ENCODE results near the gene ST3GAL3. TPM values are rescaled to one million over a fixed set of nuclear protein-coding genes. Genes with fewer than 3 reads are reported as not detected.

Gene ST3GAL3
- total and polyA plus RNA-seq, 2 of the 13 experiments (the other 11 are each of a cell fraction or from before 2014, with no cell fraction given): 5.1 to 8.1 TPM

DNA sequence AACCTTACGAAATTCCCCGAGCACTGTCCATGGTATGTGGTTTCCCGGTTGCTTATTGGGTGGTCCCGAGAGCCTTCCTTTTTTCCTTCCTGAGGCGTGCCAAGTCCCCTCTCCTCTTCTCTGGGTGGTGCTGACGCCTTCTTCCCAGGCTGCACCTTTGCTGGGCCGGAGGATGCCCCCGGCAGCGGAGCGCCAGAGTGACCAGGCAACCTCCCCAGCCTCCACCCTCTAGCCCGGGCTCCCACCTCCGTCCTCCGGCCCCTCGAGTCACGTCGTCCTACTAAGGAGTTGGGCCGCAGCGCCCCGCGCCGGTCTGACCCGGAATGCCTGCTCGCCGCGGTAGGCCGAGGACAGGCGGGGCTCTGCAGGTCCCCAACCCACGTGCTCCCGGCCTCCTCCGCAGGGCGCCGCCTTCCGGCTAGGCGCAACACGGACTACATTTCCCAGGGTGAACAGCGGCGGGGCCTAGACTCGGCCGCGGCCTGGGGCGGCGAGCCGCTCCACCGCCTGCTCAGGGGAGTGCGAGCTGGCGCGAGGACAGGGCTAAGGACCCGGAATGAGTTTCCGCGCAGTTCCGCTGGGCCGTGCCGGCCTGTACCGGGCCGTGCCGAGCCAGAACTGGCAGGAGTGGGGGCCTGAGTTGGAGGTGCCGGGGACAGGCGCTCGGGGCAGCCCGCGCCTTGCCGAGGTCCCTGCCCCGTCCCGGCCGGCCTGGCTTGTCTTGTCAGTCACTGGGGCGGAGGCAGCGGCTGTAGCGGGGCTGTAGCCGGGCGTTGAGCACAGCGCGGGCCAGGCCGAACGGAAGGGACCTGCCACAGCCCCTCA is 239.1 kb downstream of the ST3GAL3 start, which contains the start of gene IPO13 (continued):
- TF ChIP-seq, protein P1, sequence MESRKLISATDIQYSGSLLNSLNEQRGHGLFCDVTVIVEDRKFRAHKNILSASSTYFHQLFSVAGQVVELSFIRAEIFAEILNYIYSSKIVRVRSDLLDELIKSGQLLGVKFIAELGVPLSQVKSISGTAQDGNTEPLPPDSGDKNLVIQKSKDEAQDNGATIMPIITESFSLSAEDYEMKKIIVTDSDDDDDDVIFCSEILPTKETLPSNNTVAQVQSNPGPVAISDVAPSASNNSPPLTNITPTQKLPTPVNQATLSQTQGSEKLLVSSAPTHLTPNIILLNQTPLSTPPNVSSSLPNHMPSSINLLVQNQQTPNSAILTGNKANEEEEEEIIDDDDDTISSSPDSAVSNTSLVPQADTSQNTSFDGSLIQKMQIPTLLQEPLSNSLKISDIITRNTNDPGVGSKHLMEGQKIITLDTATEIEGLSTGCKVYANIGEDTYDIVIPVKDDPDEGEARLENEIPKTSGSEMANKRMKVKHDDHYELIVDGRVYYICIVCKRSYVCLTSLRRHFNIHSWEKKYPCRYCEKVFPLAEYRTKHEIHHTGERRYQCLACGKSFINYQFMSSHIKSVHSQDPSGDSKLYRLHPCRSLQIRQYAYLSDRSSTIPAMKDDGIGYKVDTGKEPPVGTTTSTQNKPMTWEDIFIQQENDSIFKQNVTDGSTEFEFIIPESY (CRISPR knock-in tag; IDR thresholded peaks at IDR 0.05): peak; percentile 64
- TF ChIP-seq, protein P2, sequence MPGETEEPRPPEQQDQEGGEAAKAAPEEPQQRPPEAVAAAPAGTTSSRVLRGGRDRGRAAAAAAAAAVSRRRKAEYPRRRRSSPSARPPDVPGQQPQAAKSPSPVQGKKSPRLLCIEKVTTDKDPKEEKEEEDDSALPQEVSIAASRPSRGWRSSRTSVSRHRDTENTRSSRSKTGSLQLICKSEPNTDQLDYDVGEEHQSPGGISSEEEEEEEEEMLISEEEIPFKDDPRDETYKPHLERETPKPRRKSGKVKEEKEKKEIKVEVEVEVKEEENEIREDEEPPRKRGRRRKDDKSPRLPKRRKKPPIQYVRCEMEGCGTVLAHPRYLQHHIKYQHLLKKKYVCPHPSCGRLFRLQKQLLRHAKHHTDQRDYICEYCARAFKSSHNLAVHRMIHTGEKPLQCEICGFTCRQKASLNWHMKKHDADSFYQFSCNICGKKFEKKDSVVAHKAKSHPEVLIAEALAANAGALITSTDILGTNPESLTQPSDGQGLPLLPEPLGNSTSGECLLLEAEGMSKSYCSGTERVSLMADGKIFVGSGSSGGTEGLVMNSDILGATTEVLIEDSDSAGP (CRISPR knock-in tag; IDR thresholded peaks at IDR 0.05; ENCODE audit: borderline replicate concordance): peak; percentile 96
- TF ChIP-seq, protein P3, sequence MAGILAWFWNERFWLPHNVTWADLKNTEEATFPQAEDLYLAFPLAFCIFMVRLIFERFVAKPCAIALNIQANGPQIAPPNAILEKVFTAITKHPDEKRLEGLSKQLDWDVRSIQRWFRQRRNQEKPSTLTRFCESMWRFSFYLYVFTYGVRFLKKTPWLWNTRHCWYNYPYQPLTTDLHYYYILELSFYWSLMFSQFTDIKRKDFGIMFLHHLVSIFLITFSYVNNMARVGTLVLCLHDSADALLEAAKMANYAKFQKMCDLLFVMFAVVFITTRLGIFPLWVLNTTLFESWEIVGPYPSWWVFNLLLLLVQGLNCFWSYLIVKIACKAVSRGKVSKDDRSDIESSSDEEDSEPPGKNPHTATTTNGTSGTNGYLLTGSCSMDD (CRISPR knock-in tag; IDR thresholded peaks at IDR 0.05): no peak
- TF ChIP-seq HOXA5 (CRISPR knock-in tag; IDR thresholded peaks at IDR 0.05) (peak; percentile 73; the same call in 1 of the 2 replicates), POLR2AphosphoS5 (IDR thresholded peaks at IDR 0.05; ENCODE audit: low read depth, low read length) (peak; percentile 66), ZNF674 (CRISPR knock-in tag; IDR thresholded peaks at IDR 0.05; ENCODE audit: low read depth) (no peak), ATF1 (CRISPR knock-in tag; IDR thresholded peaks at IDR 0.05) (no peak; the same call in 1 of the 2 replicates), NR2F2 (IDR thresholded peaks at IDR 0.05; ENCODE audit: borderline replicate concordance, low read depth) (no peak), CEBPG (CRISPR knock-in tag; IDR thresholded peaks at IDR 0.05) (no peak), ZNF264 (CRISPR knock-in tag; IDR thresholded peaks at IDR 0.05) (no peak; the same call in 1 of the 2 replicates)
- TF ChIP-seq, protein P4, sequence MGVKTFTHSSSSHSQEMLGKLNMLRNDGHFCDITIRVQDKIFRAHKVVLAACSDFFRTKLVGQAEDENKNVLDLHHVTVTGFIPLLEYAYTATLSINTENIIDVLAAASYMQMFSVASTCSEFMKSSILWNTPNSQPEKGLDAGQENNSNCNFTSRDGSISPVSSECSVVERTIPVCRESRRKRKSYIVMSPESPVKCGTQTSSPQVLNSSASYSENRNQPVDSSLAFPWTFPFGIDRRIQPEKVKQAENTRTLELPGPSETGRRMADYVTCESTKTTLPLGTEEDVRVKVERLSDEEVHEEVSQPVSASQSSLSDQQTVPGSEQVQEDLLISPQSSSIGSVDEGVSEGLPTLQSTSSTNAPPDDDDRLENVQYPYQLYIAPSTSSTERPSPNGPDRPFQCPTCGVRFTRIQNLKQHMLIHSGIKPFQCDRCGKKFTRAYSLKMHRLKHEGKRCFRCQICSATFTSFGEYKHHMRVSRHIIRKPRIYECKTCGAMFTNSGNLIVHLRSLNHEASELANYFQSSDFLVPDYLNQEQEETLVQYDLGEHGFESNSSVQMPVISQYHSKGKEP (CRISPR knock-in tag; IDR thresholded peaks at IDR 0.05): no peak
- TF ChIP-seq, protein P5, sequence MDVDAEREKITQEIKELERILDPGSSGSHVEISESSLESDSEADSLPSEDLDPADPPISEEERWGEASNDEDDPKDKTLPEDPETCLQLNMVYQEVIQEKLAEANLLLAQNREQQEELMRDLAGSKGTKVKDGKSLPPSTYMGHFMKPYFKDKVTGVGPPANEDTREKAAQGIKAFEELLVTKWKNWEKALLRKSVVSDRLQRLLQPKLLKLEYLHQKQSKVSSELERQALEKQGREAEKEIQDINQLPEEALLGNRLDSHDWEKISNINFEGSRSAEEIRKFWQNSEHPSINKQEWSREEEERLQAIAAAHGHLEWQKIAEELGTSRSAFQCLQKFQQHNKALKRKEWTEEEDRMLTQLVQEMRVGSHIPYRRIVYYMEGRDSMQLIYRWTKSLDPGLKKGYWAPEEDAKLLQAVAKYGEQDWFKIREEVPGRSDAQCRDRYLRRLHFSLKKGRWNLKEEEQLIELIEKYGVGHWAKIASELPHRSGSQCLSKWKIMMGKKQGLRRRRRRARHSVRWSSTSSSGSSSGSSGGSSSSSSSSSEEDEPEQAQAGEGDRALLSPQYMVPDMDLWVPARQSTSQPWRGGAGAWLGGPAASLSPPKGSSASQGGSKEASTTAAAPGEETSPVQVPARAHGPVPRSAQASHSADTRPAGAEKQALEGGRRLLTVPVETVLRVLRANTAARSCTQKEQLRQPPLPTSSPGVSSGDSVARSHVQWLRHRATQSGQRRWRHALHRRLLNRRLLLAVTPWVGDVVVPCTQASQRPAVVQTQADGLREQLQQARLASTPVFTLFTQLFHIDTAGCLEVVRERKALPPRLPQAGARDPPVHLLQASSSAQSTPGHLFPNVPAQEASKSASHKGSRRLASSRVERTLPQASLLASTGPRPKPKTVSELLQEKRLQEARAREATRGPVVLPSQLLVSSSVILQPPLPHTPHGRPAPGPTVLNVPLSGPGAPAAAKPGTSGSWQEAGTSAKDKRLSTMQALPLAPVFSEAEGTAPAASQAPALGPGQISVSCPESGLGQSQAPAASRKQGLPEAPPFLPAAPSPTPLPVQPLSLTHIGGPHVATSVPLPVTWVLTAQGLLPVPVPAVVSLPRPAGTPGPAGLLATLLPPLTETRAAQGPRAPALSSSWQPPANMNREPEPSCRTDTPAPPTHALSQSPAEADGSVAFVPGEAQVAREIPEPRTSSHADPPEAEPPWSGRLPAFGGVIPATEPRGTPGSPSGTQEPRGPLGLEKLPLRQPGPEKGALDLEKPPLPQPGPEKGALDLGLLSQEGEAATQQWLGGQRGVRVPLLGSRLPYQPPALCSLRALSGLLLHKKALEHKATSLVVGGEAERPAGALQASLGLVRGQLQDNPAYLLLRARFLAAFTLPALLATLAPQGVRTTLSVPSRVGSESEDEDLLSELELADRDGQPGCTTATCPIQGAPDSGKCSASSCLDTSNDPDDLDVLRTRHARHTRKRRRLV (CRISPR knock-in tag; IDR thresholded peaks at IDR 0.05): no peak
- TF ChIP-seq, protein P6, sequence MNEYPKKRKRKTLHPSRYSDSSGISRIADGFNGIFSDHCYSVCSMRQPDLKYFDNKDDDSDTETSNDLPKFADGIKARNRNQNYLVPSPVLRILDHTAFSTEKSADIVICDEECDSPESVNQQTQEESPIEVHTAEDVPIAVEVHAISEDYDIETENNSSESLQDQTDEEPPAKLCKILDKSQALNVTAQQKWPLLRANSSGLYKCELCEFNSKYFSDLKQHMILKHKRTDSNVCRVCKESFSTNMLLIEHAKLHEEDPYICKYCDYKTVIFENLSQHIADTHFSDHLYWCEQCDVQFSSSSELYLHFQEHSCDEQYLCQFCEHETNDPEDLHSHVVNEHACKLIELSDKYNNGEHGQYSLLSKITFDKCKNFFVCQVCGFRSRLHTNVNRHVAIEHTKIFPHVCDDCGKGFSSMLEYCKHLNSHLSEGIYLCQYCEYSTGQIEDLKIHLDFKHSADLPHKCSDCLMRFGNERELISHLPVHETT (CRISPR knock-in tag; conservative IDR thresholded peaks at IDR 0.05): peak; percentile 84; the same call in 1 of the 2 replicates
- TF ChIP-seq, protein P7, sequence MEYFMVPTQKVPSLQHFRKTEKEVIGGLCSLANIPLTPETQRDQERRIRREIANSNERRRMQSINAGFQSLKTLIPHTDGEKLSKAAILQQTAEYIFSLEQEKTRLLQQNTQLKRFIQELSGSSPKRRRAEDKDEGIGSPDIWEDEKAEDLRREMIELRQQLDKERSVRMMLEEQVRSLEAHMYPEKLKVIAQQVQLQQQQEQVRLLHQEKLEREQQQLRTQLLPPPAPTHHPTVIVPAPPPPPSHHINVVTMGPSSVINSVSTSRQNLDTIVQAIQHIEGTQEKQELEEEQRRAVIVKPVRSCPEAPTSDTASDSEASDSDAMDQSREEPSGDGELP (IDR thresholded peaks at IDR 0.05; ENCODE audit: borderline replicate concordance, low read depth): peak; percentile 59; the same call in 1 of the 2 replicates

Measured in HepG2 (cell line).